Upper lobe of left lung (tissue), 6 donors: ENCODE measurements around the gene BACE1. TPM values are rescaled to one million over a fixed set of nuclear protein-coding genes. Genes with fewer than 3 reads are reported as not detected.

ENCODE experiments used
- ATAC-seq, 2 donors: fragments of 200-7000 bp; cut with Tn5 transposase; one replicate each; pipeline ENCODE4 v1.9.1; 2022; ENCODE audit warnings: mild to moderate bottlenecking in 2 of 2, moderate library complexity in 2 of 2; ENCODE audit not compliant: low FRiP score in 2 of 2
- DNase-seq, 2 donors: peaks; one replicate each; pipeline ENCODE4 v3.0.0-alpha.2; 2019 to 2020
- H3K27ac ChIP-seq, 4 donors: fragments of 200-600 bp; sonication (generic); one replicate each; pipeline ENCODE4 v1.5.1; 2016 to 2019
- H3K27me3 ChIP-seq, 4 donors: fragments of 200-600 bp; sonication (generic); one replicate each; pipeline ENCODE4 v1.5.1; 2017 to 2019
- H3K36me3 ChIP-seq, 4 donors: fragments of 200-600 bp; sonication (generic); one replicate each; pipeline ENCODE4 v1.5.1; 2016 to 2019
- H3K4me1 ChIP-seq, 4 donors: fragments of 200-600 bp; sonication (generic); one replicate each; pipeline ENCODE4 v1.5.1; 2018 to 2019
- H3K4me3 ChIP-seq, 4 donors: fragments of 200-600 bp; sonication (generic); one replicate each; pipeline ENCODE4 v1.5.1; 2017 to 2019; ENCODE audit warnings: mild to moderate bottlenecking in 2 of 4, moderate library complexity in 1 of 4
- H3K9me3 ChIP-seq, 4 donors: fragments of 200-600 bp; sonication (generic); one replicate each; pipeline ENCODE4 v1.5.1; 2018 to 2019
- EP300 ChIP-seq, 4 donors: sonication (generic); formaldehyde crosslinking; IDR thresholded peaks; one replicate each; pipeline ENCODE4 v1.5.1; 2017; ENCODE audit warnings: antibody characterized with exemption in 4 of 4, control low read depth in 2 of 4
- POLR2A ChIP-seq, 4 donors: fragments of 450-650 bp; IDR thresholded peaks; one replicate each; pipeline ENCODE4 v1.5.1; 2016 to 2017; ENCODE audit warnings: antibody characterized with exemption in 4 of 4, mild to moderate bottlenecking in 2 of 4
- POLR2AphosphoS5 ChIP-seq, 2 donors: sonication (generic); formaldehyde crosslinking; IDR thresholded peaks; one replicate each; pipeline ENCODE4 v1.5.1; 2017; ENCODE audit warnings: antibody characterized with exemption in 2 of 2
- WGBS, 2 donors: methylation state at CpG; one replicate each; pipeline ENCODE4 v1.1.5; 2017 to 2018; 5-methylcytosine and 5-hydroxymethylcytosine counted together
- total RNA-seq, 6 donors: library from RNA; depleted of rRNA in 4 of 6; stranded (reverse); fragments of >200 nt in 4 of 6; gene quantifications; one replicate each; pipeline versions ENCODE4 v1.1.0 to v1.2.1, GENCODE V29; 2016 to 2021
- TF ChIP-seq, protein P1 (sequence below), 6 experiments: fragments of 450-650 bp in 4 of 6; fragments of 200-600 bp in 2 of 6; sonication (generic) in 2 of 6; IDR thresholded peaks; one replicate each; pipeline ENCODE4 v1.5.1; 2016 to 2019; ENCODE audit warnings: antibody characterized with exemption in 6 of 6
- donor health status: DM: no; HTN: no; CAD: no; lungs with moderate emphysema.
- donor health status: DM: no; HTN: yes; CAD: no; lungs with severe emphysema.

BACE1 gene
- total RNA-seq, 6 donors from 2014 or later = 11.1 to 37.9 (median 25.5) TPM

DNA sequence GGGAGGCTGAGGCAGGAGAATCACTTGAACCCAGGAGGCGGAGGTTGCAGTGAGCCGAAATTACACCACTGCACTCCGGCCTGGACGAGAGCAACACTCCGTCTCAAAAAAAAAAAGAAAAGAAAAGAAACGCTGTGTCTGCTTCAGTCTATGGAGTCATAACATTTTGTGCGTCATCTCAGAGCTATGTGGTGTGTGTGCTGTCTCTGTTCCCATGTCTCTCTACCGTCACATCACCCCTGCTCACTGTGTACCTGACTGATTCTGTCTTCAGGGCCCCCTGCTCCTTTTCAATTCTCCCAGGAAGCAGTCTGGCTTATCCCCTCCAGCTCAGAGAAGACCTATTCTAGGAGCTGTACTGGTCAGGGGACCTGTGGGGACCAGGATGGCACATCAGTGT, 17.9 kb downstream of the BACE1 start:
- no peak for ATAC-seq
- WGBS, 2 donors = 96 to 98% methylated on average over 8 of the region's 8 CpGs
- Histone ChIP-seq H3K9me3 (no peaks in the 10 kb centered on the region), H3K36me3 (peaks cover 0 to 9% (median 8%) of the 10 kb centered on the region in 4 donors), H3K4me1 (peaks cover 0 to 9% (median 6%) of the 10 kb centered on the region in 4 donors), H3K27ac (no peak overlapping the region), H3K4me3 (no peak overlapping the region), H3K27me3 (no peaks in the 10 kb centered on the region)
- no peak for TF ChIP-seq POLR2A (IDR thresholded peaks at IDR 0.05)
- no peak for TF ChIP-seq POLR2AphosphoS5 (IDR thresholded peaks at IDR 0.05)
- TF ChIP-seq EP300 (IDR thresholded peaks at IDR 0.05) = no peak
- TF ChIP-seq, protein P1, sequence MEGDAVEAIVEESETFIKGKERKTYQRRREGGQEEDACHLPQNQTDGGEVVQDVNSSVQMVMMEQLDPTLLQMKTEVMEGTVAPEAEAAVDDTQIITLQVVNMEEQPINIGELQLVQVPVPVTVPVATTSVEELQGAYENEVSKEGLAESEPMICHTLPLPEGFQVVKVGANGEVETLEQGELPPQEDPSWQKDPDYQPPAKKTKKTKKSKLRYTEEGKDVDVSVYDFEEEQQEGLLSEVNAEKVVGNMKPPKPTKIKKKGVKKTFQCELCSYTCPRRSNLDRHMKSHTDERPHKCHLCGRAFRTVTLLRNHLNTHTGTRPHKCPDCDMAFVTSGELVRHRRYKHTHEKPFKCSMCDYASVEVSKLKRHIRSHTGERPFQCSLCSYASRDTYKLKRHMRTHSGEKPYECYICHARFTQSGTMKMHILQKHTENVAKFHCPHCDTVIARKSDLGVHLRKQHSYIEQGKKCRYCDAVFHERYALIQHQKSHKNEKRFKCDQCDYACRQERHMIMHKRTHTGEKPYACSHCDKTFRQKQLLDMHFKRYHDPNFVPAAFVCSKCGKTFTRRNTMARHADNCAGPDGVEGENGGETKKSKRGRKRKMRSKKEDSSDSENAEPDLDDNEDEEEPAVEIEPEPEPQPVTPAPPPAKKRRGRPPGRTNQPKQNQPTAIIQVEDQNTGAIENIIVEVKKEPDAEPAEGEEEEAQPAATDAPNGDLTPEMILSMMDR (IDR thresholded peaks at IDR 0.05) = no peak
- no peak for DNase-seq

DNA sequence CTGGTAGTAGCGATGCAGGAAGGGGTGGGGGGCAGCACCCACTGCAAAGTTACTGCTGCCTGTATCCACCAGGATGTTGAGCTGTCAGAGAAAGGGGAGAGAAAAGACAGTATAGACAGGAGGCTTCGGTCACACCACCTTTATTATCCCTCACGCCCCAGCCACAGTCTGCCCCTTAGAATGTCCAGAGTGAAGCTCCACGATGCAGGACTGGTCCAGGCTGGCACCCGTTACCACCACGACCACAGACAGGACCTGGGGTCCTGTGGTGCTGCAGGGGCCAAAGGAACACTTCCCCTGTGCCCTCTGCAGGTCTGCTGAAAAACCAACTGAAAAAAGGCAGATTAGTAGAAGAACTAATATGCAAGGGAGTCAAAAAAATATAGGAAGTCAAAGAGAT, 19.2 kb downstream of the BACE1 start:
- no peak overlapping the region for H3K27ac ChIP-seq
- H3K4me1 ChIP-seq = peaks cover 0 to 9% (median 6%) of the 10 kb centered on the region in 4 donors
- no peaks in the 10 kb centered on the region for H3K9me3 ChIP-seq
- no peaks in the 10 kb centered on the region for H3K27me3 ChIP-seq
- peaks cover 0 to 15% (median 8%) of the 10 kb centered on the region in 4 donors for H3K36me3 ChIP-seq
- TF ChIP-seq, protein P1 (IDR thresholded peaks at IDR 0.05) = no peak
- TF ChIP-seq POLR2AphosphoS5 (IDR thresholded peaks at IDR 0.05) (no peak), EP300 (IDR thresholded peaks at IDR 0.05) (no peak), POLR2A (IDR thresholded peaks at IDR 0.05) (no peak)
- ATAC-seq = no peak
- WGBS, 2 donors = 91 to 93% methylated on average over 6 of the region's 6 CpGs
- no peak for DNase-seq
- no peak overlapping the region for H3K4me3 ChIP-seq

DNA sequence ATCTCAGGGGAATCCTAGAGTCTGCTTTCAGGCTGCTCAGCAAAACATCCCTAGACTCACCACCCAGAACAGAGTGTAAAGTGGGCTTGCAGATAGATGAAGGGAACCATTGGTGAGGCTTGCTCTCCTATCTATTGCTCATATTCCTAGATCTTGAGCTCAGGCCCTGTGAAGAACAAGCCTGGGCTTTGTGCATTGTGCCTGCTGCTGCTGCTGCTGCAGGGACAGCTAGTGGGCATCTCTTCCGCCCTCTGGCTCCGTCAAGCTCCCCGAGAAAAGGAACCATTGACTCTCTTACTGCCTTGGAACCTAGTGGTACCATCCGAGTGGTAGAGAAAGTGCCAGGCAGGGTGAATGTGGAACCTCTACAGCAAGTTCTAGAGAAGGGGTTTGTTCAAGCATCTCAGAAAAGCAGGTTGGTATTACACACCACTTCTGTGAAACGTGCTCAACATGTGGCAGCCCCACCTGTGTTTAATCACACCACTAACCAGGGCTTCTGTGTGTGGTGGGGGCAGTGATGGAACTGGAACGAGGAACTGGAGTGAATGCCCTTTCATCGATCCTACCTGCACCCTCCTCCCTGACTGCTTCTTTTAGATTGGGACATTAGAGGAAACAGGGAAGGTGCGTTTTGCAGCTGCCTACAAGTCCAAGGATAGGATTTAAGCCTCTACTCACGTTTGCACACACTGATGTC, 20.5 kb downstream of the BACE1 start:
- Histone ChIP-seq H3K27ac (no peak overlapping the region), H3K9me3 (no peaks in the 10 kb centered on the region), H3K4me3 (no peak overlapping the region), H3K4me1 (peaks cover 0 to 8% (median 5%) of the 10 kb centered on the region in 4 donors), H3K36me3 (peaks cover 5 to 25% (median 14%) of the 10 kb centered on the region in 4 donors), H3K27me3 (no peaks in the 10 kb centered on the region)
- TF ChIP-seq EP300 (IDR thresholded peaks at IDR 0.05) (no peak), POLR2AphosphoS5 (IDR thresholded peaks at IDR 0.05) (no peak), POLR2A (IDR thresholded peaks at IDR 0.05) (no peak)
- TF ChIP-seq, protein P1 (IDR thresholded peaks at IDR 0.05) = no peak
- ATAC-seq (no peak), DNase-seq (no peak)
- WGBS, 2 donors = 89 to 93% methylated on average over 6 to 9 of the region's 9 CpGs

DNA sequence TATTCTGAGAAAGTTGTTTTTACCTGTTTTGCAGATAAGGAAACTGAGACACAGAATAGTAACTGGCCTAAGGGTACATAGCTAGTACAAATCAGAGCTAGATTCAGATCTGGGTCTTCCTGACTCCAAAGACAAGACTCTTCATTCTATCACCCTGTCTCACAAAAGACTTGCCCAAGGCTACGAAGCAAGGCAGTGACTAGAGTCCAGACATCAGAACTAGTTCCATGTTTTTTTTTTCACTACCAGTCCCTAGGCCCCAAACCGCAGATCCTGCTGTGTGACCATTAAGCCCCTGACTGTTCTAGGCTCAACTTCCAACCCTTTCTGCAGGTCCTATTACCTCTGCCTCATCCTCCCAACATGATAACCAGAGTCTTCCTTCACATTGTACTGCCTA, 23.4 kb downstream of the BACE1 start:
- H3K4me1 ChIP-seq = no peaks in the 10 kb centered on the region
- H3K4me3 ChIP-seq = no peak overlapping the region
- H3K9me3 ChIP-seq = no peaks in the 10 kb centered on the region
- no peaks in the 10 kb centered on the region for H3K27me3 ChIP-seq
- TF ChIP-seq, protein P1 (IDR thresholded peaks at IDR 0.05) = no peak
- TF ChIP-seq POLR2AphosphoS5 (IDR thresholded peaks at IDR 0.05) = no peak
- ATAC-seq (no peak), DNase-seq (no peak)
- WGBS, 2 donors = 96 to 100% methylated on average over 2 of the region's 2 CpGs
- peaks cover 20 to 55% (median 36%) of the 10 kb centered on the region in 4 donors for H3K36me3 ChIP-seq
- H3K27ac ChIP-seq = no peak overlapping the region
